Fibroblast of pulmonary artery (primary cell): Measurements from ENCODE around the gene CELF4.

Experiments used
- DNase-seq: peaks from one replicate; pipeline ENCODE4 v3.0.0-alpha.2; 2010; ENCODE audit warnings: low read depth
- H3K4me3 ChIP-seq: replicated peaks from 2 replicates; pipeline ENCODE4 v1.5.1; 2011; ENCODE audit warnings: low read depth, mild to moderate bottlenecking, control low read depth, low read length, moderate library complexity
- CTCF ChIP-seq: IDR thresholded peaks from 2 replicates; pipeline ENCODE4 v1.5.1; 2011; ENCODE audit warnings: mild to moderate bottlenecking, control low read depth, low read length, inconsistent platforms; ENCODE audit errors: missing control alignments

CELF4 gene

DNA sequence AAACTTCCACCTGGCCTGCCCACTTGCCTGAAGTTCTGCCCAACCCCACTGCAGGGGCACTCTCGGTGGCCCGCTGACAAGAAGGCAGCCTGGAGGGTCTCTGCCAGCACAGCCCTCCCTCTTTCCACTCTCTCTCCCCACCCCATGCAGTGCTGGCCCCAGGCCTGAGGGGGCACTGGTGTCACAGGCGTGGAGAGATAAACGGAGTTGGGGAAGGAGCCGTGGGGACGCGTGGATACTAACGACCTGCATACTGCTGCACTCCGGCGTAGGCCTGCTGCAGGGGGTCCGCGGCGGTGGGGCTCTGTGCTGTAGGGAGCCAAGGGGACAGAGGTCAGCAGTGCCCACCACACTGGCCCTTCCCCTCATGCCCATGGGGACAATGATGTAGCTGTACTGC lies 299.3 kb downstream of the CELF4 start:
- no peak for TF ChIP-seq CTCF

GRCh38 chr18:37265382-37265781 lies 300.2 kb downstream of the CELF4 start:
- DNase-seq, result no peak
- no peak overlapping the region for H3K4me3 ChIP-seq
- no peak for TF ChIP-seq CTCF

More for the DNA sequence above, 299.3 kb downstream of the CELF4 start:
- no peak overlapping the region for H3K4me3 ChIP-seq
- no peak for DNase-seq

DNA sequence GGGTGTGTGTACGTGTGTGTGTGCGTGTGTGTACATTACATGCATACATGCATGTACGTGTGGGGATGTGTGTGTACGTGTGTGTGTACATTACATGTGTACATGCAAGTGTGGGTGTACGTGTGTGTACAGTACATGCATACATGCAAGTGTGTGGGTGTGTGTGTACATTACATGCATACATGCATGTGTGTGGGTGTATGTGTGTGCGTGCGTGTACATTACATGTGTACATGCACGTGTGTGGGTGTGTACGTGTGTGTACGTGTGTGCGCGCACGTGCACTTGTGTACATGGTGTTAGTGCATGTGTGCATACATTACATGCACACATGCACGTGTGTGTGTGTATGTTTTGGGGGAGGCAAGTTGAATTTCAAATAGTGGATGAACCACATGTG lies 300.6 kb downstream of the CELF4 start:
- TF ChIP-seq CTCF, result no peak
- no peak for DNase-seq
- H3K4me3 ChIP-seq, result no peak overlapping the region

GRCh38 chr18:37261988-37262387 lies 303.6 kb downstream of the CELF4 start:
- H3K4me3 ChIP-seq, result no peak overlapping the region
- no peak for TF ChIP-seq CTCF
- no peak for DNase-seq

DNA sequence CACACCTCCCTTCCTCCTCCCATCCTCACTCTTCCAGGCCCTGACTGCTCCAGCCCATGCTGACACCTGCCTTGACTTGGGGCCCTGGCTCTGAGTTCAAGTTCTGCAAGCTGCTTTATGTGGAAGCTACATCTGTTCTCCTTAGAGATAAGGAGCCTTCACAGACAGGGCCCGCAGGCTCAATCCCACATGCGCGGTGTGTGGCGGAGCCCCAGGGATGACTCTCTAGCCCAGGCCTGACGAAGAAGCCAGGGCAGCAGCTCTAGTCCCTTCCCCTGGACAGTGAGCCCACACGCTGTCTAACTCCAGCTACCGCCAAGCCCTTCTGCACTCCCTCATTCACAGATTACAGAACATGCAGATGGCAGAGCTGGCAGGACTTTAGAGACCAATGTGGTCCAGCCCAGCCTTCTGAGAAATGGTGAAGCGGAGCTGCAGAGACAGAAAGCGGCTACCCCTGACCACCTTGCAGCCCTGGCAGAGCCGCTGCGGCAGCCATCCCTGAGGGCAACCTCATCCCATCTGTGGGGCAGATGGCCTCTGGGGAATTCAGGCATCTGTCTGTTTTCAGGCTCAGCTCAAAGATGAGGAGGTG lies 304.3 kb downstream of the CELF4 start:
- no peak overlapping the region for H3K4me3 ChIP-seq
- DNase-seq, result no peak
- TF ChIP-seq CTCF, result no peak

- TF ChIP-seq CTCF, result no peak
- no peak overlapping the region for H3K4me3 ChIP-seq
- DNase-seq, result no peak
Observed at GRCh38 chr18:37260367-37261093, 305.1 kb downstream of the CELF4 start.

- H3K4me3 ChIP-seq, result no peak overlapping the region
- no peak for DNase-seq
- no peak for TF ChIP-seq CTCF
Observed at GRCh38 chr18:37259711-37260110, 305.9 kb downstream of the CELF4 start.
